ENCODE data around the gene LONP2.

- no peak for TF ChIP-seq POLR2A (IDR thresholded peaks at IDR 0.05)
- no peak for TF ChIP-seq CTCF (IDR thresholded peaks at IDR 0.05)
Observed at GRCh38 chr16:48374255-48374654, 130.2 kb downstream of the LONP2 start.
